Coronary artery (tissue), 2 donors: Measurements from ENCODE around the gene VWA5B2.

Experiments used
- DNase-seq: peaks from one replicate; pipeline ENCODE4 v3.0.0-alpha.2; 2017; ENCODE audit warnings: low spot score
- H3K27ac ChIP-seq, 2 donors: fragments of 200-600 bp; sonication (generic); one replicate each; pipeline ENCODE4 v1.5.1; 2016 to 2019
- H3K4me3 ChIP-seq: fragments of 200-600 bp; sonication (generic); 2 replicates; pipeline ENCODE4 v1.5.1; 2016; ENCODE audit warnings: mild to moderate bottlenecking, moderate library complexity
- CTCF ChIP-seq: fragments of 200-600 bp; sonication (generic); IDR thresholded peaks from one replicate; pipeline ENCODE4 v1.5.1; 2019; ENCODE audit warnings: antibody characterized with exemption

VWA5B2 gene

GRCh38 chr3:184198509-184198908 lies 30.9 kb upstream of the VWA5B2 start:
- Histone ChIP-seq H3K4me3 (no peak overlapping the region), H3K27ac (no peak overlapping the region)
- DNase-seq: no peak
- TF ChIP-seq CTCF: no peak

GRCh38 chr3:184200825-184201224 lies 28.6 kb upstream of the VWA5B2 start:
- no peak for TF ChIP-seq CTCF
- no peak for DNase-seq
- Histone ChIP-seq H3K27ac (no peak overlapping the region), H3K4me3 (no peak overlapping the region)

- TF ChIP-seq CTCF: no peak
- DNase-seq: no peak
- no peak overlapping the region for H3K27ac ChIP-seq
- no peak overlapping the region for H3K4me3 ChIP-seq
Observed at GRCh38 chr3:184203526-184203925, 25.9 kb upstream of the VWA5B2 start.

- TF ChIP-seq CTCF: no peak
- no peak overlapping the region for H3K27ac ChIP-seq
- no peak overlapping the region for H3K4me3 ChIP-seq
- DNase-seq: no peak
Observed at GRCh38 chr3:184209146-184209923, 20.1 kb upstream of the VWA5B2 start.

- Histone ChIP-seq H3K4me3 (no peak overlapping the region), H3K27ac (no peak overlapping the region)
- TF ChIP-seq CTCF: no peak
- DNase-seq: no peak
Observed at GRCh38 chr3:184211297-184211696, 18.1 kb upstream of the VWA5B2 start.

- DNase-seq: no peak
- Histone ChIP-seq H3K27ac (no peak overlapping the region), H3K4me3 (no peak overlapping the region)
- no peak for TF ChIP-seq CTCF
Observed at GRCh38 chr3:184211718-184212117, 17.7 kb upstream of the VWA5B2 start.

- DNase-seq: no peak
- no peak overlapping the region for H3K27ac ChIP-seq
- TF ChIP-seq CTCF: no peak
- no peak overlapping the region for H3K4me3 ChIP-seq
Observed at GRCh38 chr3:184218814-184219213, 10.6 kb upstream of the VWA5B2 start.
